Measurements from ENCODE around the gene CADM4.

GRCh38 chr19:43638214-43638994 lies 1.2 kb downstream of the CADM4 start:
- TF ChIP-seq CTCF (IDR thresholded peaks at IDR 0.05; ENCODE audit: low read depth, low read length, poor library complexity, severe bottlenecking) (no peak), EZH2phosphoT487 (IDR thresholded peaks at IDR 0.05; ENCODE audit: borderline replicate concordance, low read length) (no peak)
